ENCODE results near the gene SH3BP5L.
"Not testable (repeated sequence)": the region's sequence is repeated elsewhere in the genome, so short reads cannot be mapped to it uniquely, and the experiment has no call there.

Gene SH3BP5L

GRCh38 chr1:248837045-248837780, 11.5 kb upstream of the SH3BP5L start:
- DNase-seq, result peak in 2 of 10 donors; percentile 2 to 7
- intact Hi-C loops (cut with DNase I), result no loop called here

- peak in 1 of 10 donors; percentile 12 for DNase-seq
- intact Hi-C loops (cut with DNase I), result no loop called here
Measured at GRCh38 chr1:248834343-248834940, 8.7 kb upstream of the SH3BP5L start.

GRCh38 chr1:248831842-248832241, 6.1 kb upstream of the SH3BP5L start:
- intact Hi-C loops (cut with DNase I), result no loop called here
- no peak for DNase-seq

GRCh38 chr1:248830718-248831017, 5.0 kb upstream of the SH3BP5L start:
- intact Hi-C loops (cut with DNase I), result not testable (repeated sequence)
- DNase-seq, result peak in 1 of 10 donors; percentile 3

GRCh38 chr1:248828845-248829244, 3.1 kb upstream of the SH3BP5L start:
- intact Hi-C loops (cut with DNase I), result no loop called here
- no peak for DNase-seq

GRCh38 chr1:248825573-248825908, 174 bp downstream of the SH3BP5L start:
- intact Hi-C loops (cut with DNase I), result no loop called here
- DNase-seq, result no peak

- DNase-seq, result peak in 1 of 10 donors; percentile 48
Measured at GRCh38 chr1:248825136-248825535, 579 bp downstream of the SH3BP5L start.

GRCh38 chr1:248824701-248825100, 1.0 kb downstream of the SH3BP5L start:
- intact Hi-C loops (cut with DNase I), result no loop called here
- no peak for DNase-seq

More at GRCh38 chr1:248825136-248825535, 579 bp downstream of the SH3BP5L start:
- intact Hi-C loops (cut with DNase I), result no loop called here

GRCh38 chr1:248824301-248824700, 1.4 kb downstream of the SH3BP5L start:
- intact Hi-C loops (cut with DNase I), result no loop called here
- DNase-seq, result no peak

GRCh38 chr1:248823517-248824001, 2.2 kb downstream of the SH3BP5L start:
- DNase-seq, result no peak
- intact Hi-C loops (cut with DNase I), result no loop called here

- no peak for DNase-seq
- intact Hi-C loops (cut with DNase I), result no loop called here
Measured at GRCh38 chr1:248822148-248823032, 3.3 kb downstream of the SH3BP5L start.

GRCh38 chr1:248821641-248822040, 4.1 kb downstream of the SH3BP5L start:
- DNase-seq, result peak in 1 of 10 donors; percentile 69
- intact Hi-C loops (cut with DNase I), result no loop called here

- DNase-seq, result no peak
- intact Hi-C loops (cut with DNase I), result no loop called here
Measured at GRCh38 chr1:248821101-248821500, 4.6 kb downstream of the SH3BP5L start.

- no peak for DNase-seq
- intact Hi-C loops (cut with DNase I), result no loop called here
Measured at GRCh38 chr1:248820041-248820585, 5.6 kb downstream of the SH3BP5L start.

GRCh38 chr1:248818505-248819374, 7.0 kb downstream of the SH3BP5L start:
- no peak for DNase-seq
- intact Hi-C loops (cut with DNase I), result no loop called here

GRCh38 chr1:248817065-248817464, 8.7 kb downstream of the SH3BP5L start:
- intact Hi-C loops (cut with DNase I), result no loop called here
- DNase-seq, result peak in 1 of 10 donors; percentile 59

- peak in 1 of 10 donors; percentile 66 for DNase-seq
- intact Hi-C loops (cut with DNase I), result no loop called here
Measured at GRCh38 chr1:248816042-248816851, 9.5 kb downstream of the SH3BP5L start.

GRCh38 chr1:248815407-248816034, 10.2 kb downstream of the SH3BP5L start:
- intact Hi-C loops (cut with DNase I), result no loop called here
- no peak for DNase-seq

- DNase-seq, result peak in 1 of 10 donors; percentile 78
- intact Hi-C loops (cut with DNase I), result no loop called here
Measured at GRCh38 chr1:248814351-248814750, 11.4 kb downstream of the SH3BP5L start.

Data from posterior cingulate gyrus (tissue), 11 donors.